ENCODE measurements around the gene EGFR. TPM values are rescaled to one million over a fixed set of nuclear protein-coding genes. Genes with fewer than 3 reads are reported as not detected.

The EGFR gene
- polyA plus RNA-seq, 1 donor from 2014 or later: 0.22 TPM

- Histone ChIP-seq H3F3A (ENCODE audit: insufficient read depth, low read length, poor library complexity, severe bottlenecking) (no peaks in the 10 kb centered on the region), H4K20me1 (ENCODE audit: insufficient read depth) (no peaks in the 10 kb centered on the region), H2AFZ (ENCODE audit: low read depth, low read length) (no peak overlapping the region), H3K27ac (ENCODE audit: low read length) (no peak overlapping the region), H3K79me2 (replicated peaks; ENCODE audit: insufficient read depth, low read length) (no peaks in the 10 kb centered on the region), H3K4me2 (ENCODE audit: low read length) (no peak overlapping the region), H3K4me3 (ENCODE audit: low read length) (no peak overlapping the region), H3K9me3 (ENCODE audit: low read length) (no peaks in the 10 kb centered on the region), H3K9ac (ENCODE audit: low read length) (no peak overlapping the region), H3K9me2 (ENCODE audit: insufficient read depth, low read length) (no peaks in the 10 kb centered on the region), H3K27me3 (ENCODE audit: insufficient read depth, low read depth, low read length) (no peaks in the 10 kb centered on the region), H3K36me3 (ENCODE audit: insufficient read depth, low read length) (no peaks in the 10 kb centered on the region)
- no peak for TF ChIP-seq POLR2AphosphoS5 (IDR thresholded peaks at IDR 0.05)
- no peak for TF ChIP-seq EP300 (conservative IDR thresholded peaks at IDR 0.05; ENCODE audit: poor library complexity, severe bottlenecking)
- TF ChIP-seq RAD21 (conservative IDR thresholded peaks at IDR 0.05): no peak
- TF ChIP-seq REST (IDR thresholded peaks at IDR 0.05; ENCODE audit: borderline replicate concordance): no peak
- no peak for TF ChIP-seq SMC3 (conservative IDR thresholded peaks at IDR 0.05; ENCODE audit: poor library complexity)
- TF ChIP-seq MXI1 (conservative IDR thresholded peaks at IDR 0.05; ENCODE audit: poor library complexity, severe bottlenecking): no peak
- TF ChIP-seq EZH2 (IDR thresholded peaks at IDR 0.05; ENCODE audit: borderline replicate concordance, insufficient read depth, low read length, poor library complexity, severe bottlenecking): no peak
- no peak for TF ChIP-seq CTCF (IDR thresholded peaks at IDR 0.05; ENCODE audit: poor library complexity, severe bottlenecking)
- TF ChIP-seq TAF1 (IDR thresholded peaks at IDR 0.05; ENCODE audit: low read depth): no peak
Measured at GRCh38 chr7:55044791-55045190, 26.0 kb downstream of the EGFR start.

- Histone ChIP-seq H4K20me1 (ENCODE audit: insufficient read depth) (no peaks in the 10 kb centered on the region), H3K79me2 (replicated peaks; ENCODE audit: insufficient read depth, low read length) (no peaks in the 10 kb centered on the region), H3K27ac (ENCODE audit: low read length) (no peak overlapping the region)
Measured at GRCh38 chr7:55046582-55047342, 27.9 kb downstream of the EGFR start.

More at GRCh38 chr7:55046582-55047342, 27.9 kb downstream of the EGFR start:
- TF ChIP-seq MXI1 (conservative IDR thresholded peaks at IDR 0.05; ENCODE audit: poor library complexity, severe bottlenecking): no peak
- no peak for TF ChIP-seq POLR2AphosphoS5 (IDR thresholded peaks at IDR 0.05)
- TF ChIP-seq REST (IDR thresholded peaks at IDR 0.05; ENCODE audit: borderline replicate concordance): no peak
- no peak for TF ChIP-seq EZH2 (IDR thresholded peaks at IDR 0.05; ENCODE audit: borderline replicate concordance, insufficient read depth, low read length, poor library complexity, severe bottlenecking)
- TF ChIP-seq RAD21 (conservative IDR thresholded peaks at IDR 0.05): no peak
- no peak for TF ChIP-seq EP300 (conservative IDR thresholded peaks at IDR 0.05; ENCODE audit: poor library complexity, severe bottlenecking)
- no peak for TF ChIP-seq CTCF (IDR thresholded peaks at IDR 0.05; ENCODE audit: poor library complexity, severe bottlenecking)
- H3K4me2 ChIP-seq (ENCODE audit: low read length): no peak overlapping the region
- no peaks in the 10 kb centered on the region for H3K27me3 ChIP-seq (ENCODE audit: insufficient read depth, low read depth, low read length)
- no peak overlapping the region for H2AFZ ChIP-seq (ENCODE audit: low read depth, low read length)
- H3K9me3 ChIP-seq (ENCODE audit: low read length): no peaks in the 10 kb centered on the region
- H3K9ac ChIP-seq (ENCODE audit: low read length): no peak overlapping the region
- H3K4me3 ChIP-seq (ENCODE audit: low read length): no peak overlapping the region
- no peaks in the 10 kb centered on the region for H3F3A ChIP-seq (ENCODE audit: insufficient read depth, low read length, poor library complexity, severe bottlenecking)
- H3K36me3 ChIP-seq (ENCODE audit: insufficient read depth, low read length): no peaks in the 10 kb centered on the region
- no peaks in the 10 kb centered on the region for H3K9me2 ChIP-seq (ENCODE audit: insufficient read depth, low read length)

Measured in neural cell (in vitro differentiated cells).